A172 (cell line): ENCODE results near the gene YAP1. TPM values are rescaled to one million over a fixed set of nuclear protein-coding genes. Genes with fewer than 3 reads are reported as not detected.
A peak's percentile ranks its signal among the peaks of the same experiment; 100 is the strongest.
"Not testable (repeated sequence)": the region's sequence is repeated elsewhere in the genome, so short reads cannot be mapped to it uniquely, and the experiment has no call there.

Experiments
- DNase-seq: peaks from one replicate; pipeline ENCODE4 v3.0.0-alpha.2; 2015; ENCODE audit warnings: low spot score
- total RNA-seq: library from RNA; depleted of rRNA; stranded (reverse); fragments of >200 nt; shearing (Covaris generic); gene quantifications from 2 replicates; pipeline ENCODE4 v1.2.3, GENCODE V29; 2014

YAP1 gene
- total RNA-seq, 1 experiment from 2014 or later, result 44.5 TPM

GRCh38 chr11:102239448-102239847, 129.2 kb downstream of the YAP1 start:
- no peak for DNase-seq

- no peak for DNase-seq
Observed at GRCh38 chr11:102239911-102240310, 129.7 kb downstream of the YAP1 start.

- DNase-seq, result no peak
Observed at GRCh38 chr11:102240502-102240901, 130.3 kb downstream of the YAP1 start.

GRCh38 chr11:102241026-102241425, 130.8 kb downstream of the YAP1 start:
- no peak for DNase-seq

GRCh38 chr11:102243399-102243884, 133.2 kb downstream of the YAP1 start:
- DNase-seq, result no peak

GRCh38 chr11:102244681-102245409, 134.6 kb downstream of the YAP1 start:
- peak; percentile 68 for DNase-seq

GRCh38 chr11:102251423-102251822, 141.2 kb downstream of the YAP1 start:
- no peak for DNase-seq

- no peak for DNase-seq
Observed at GRCh38 chr11:102252339-102252891, 142.2 kb downstream of the YAP1 start.

- DNase-seq, result no peak
Observed at GRCh38 chr11:102253020-102253715, 142.9 kb downstream of the YAP1 start.

GRCh38 chr11:102254047-102254446, 143.8 kb downstream of the YAP1 start:
- no peak for DNase-seq

- DNase-seq, result peak; percentile 54
Observed at GRCh38 chr11:102256251-102256650, 146.0 kb downstream of the YAP1 start.

- peak; percentile 46 for DNase-seq
Observed at GRCh38 chr11:102260241-102260640, 150.0 kb downstream of the YAP1 start.

- DNase-seq, result no peak
Observed at GRCh38 chr11:102263379-102264003, 153.2 kb downstream of the YAP1 start.

- not testable (repeated sequence) for DNase-seq
Observed at GRCh38 chr11:102264704-102265103, 154.5 kb downstream of the YAP1 start.

GRCh38 chr11:102266099-102266498, 155.9 kb downstream of the YAP1 start:
- no peak for DNase-seq

GRCh38 chr11:102267609-102268008, 157.4 kb downstream of the YAP1 start:
- DNase-seq, result peak; percentile 63

- peak; percentile 69 for DNase-seq
Observed at GRCh38 chr11:102268083-102268984, 158.1 kb downstream of the YAP1 start.

- no peak for DNase-seq
Observed at GRCh38 chr11:102268985-102269470, 158.8 kb downstream of the YAP1 start.

GRCh38 chr11:102269927-102270326, 159.7 kb downstream of the YAP1 start:
- peak; percentile 11 for DNase-seq

GRCh38 chr11:102272047-102272824, 162.0 kb downstream of the YAP1 start:
- DNase-seq, result no peak
